Naive B cell (primary cell): ENCODE results near the gene PLCH2. TPM values are rescaled to one million over a fixed set of nuclear protein-coding genes. Genes with fewer than 3 reads are reported as not detected.
"Not testable (repeated sequence)": the region's sequence is repeated elsewhere in the genome, so short reads cannot be mapped to it uniquely, and the experiment has no call there.

Experiments
- ATAC-seq, 2 donors: fragments of 150-1000 bp; cut with Tn5 transposase; 2 replicates each; pipeline ENCODE4 v1.10.0; 2021; ENCODE audit warnings: low read depth in 2 of 2, mild to moderate bottlenecking in 2 of 2, moderate library complexity in 2 of 2
- DNase-seq: peaks from one replicate; pipeline ENCODE4 v3.0.0; 2022
- H3K27ac Mint-ChIP-seq, 6 donors: one replicate each; pipeline ENCODE4 v1.8.0; 2020 to 2022; ENCODE audit warnings: mild to moderate bottlenecking in 6 of 6, mixed read lengths in 6 of 6, moderate library complexity in 5 of 6, inconsistent platforms in 2 of 6
- H3K27me3 Mint-ChIP-seq, 3 donors: one replicate each; pipeline ENCODE4 v1.8.0; 2021 to 2022; ENCODE audit warnings: mixed read lengths in 3 of 3, mild to moderate bottlenecking in 1 of 3
- H3K36me3 Mint-ChIP-seq, 2 donors: one replicate each; pipeline ENCODE4 v1.8.0; 2020 to 2022; ENCODE audit warnings: mixed read lengths in 2 of 2, inconsistent platforms in 1 of 2, mild to moderate bottlenecking in 1 of 2
- H3K4me1 Mint-ChIP-seq, 3 donors: one replicate each; pipeline ENCODE4 v1.8.0; 2020 to 2022; ENCODE audit warnings: mixed read lengths in 3 of 3, inconsistent platforms in 1 of 3, mild to moderate bottlenecking in 1 of 3, moderate library complexity in 1 of 3
- H3K4me3 Mint-ChIP-seq, 8 donors: one replicate each; pipeline ENCODE4 v1.8.0; 2020 to 2022; ENCODE audit warnings: mild to moderate bottlenecking in 8 of 8, mixed read lengths in 8 of 8, moderate library complexity in 8 of 8, inconsistent platforms in 2 of 8
- H3K9me3 Mint-ChIP-seq, 7 donors: one replicate each; pipeline ENCODE4 v1.8.0; 2020 to 2022; ENCODE audit warnings: mixed read lengths in 7 of 7, mild to moderate bottlenecking in 5 of 7, inconsistent platforms in 2 of 7, moderate library complexity in 1 of 7
- polyA plus RNA-seq, 6 donors: library from polyadenylated mRNA; unstranded; fragments of 300-500 nt; fragmentation: Illumina TruSeq; gene quantifications; one replicate each; pipeline ENCODE4 v1.2.3, GENCODE V29; 2021; ENCODE audit warnings: low read depth in 6 of 6

PLCH2 gene
- polyA plus RNA-seq, 6 donors from 2014 or later, result 0.94 to 2.5 (median 1.6) TPM

- DNase-seq, result no peak
- no peaks in the 10 kb centered on the region for H3K9me3 Mint-ChIP-seq
- peak overlapping the region in 1 of 6 donors; percentile 63 for H3K27ac Mint-ChIP-seq
- no peak for ATAC-seq
- peaks cover 0 to 10% (median 0%) of the 10 kb centered on the region in 3 donors for H3K27me3 Mint-ChIP-seq
- H3K4me1 Mint-ChIP-seq, result peaks cover 2 to 5% (median 3%) of the 10 kb centered on the region in 3 donors
- H3K4me3 Mint-ChIP-seq, result no peak overlapping the region
- H3K36me3 Mint-ChIP-seq, result no peaks in the 10 kb centered on the region
These were observed 66.3 kb downstream of the PLCH2 start for GRCh38 chr1:2542246-2542915.

DNA sequence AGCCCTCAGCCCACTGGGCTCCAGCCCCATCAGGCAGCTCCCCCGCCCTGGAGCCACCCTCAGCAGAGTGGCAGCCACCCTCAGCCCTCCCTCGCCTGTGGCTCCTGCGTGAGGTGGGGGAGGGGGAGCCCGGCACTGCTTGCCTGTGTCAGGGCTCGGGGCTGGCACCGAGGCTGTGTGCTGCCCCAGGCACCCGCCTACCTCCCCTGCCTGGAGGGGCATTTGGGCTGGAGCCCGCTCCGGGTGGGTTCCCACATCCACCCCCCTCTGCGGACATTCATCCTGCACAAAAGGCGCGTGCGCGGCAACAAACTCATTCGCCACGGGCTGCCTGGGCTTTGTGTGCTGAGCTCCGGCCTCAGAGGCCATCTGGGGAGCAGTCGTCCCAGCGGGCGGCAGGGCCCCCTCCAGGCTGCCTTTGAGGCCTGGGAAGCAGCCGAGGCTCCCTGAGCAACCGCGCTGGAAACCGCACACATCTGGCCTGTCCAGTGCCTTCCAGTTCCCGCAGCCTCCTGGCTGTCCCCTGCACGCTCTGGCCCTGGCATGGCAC is 67.5 kb downstream of the PLCH2 start:
- Mint-ChIP-seq H3K27me3 (peaks cover 0 to 7% (median 0%) of the 10 kb centered on the region in 3 donors), H3K4me3 (no peak overlapping the region)
- DNase-seq, result no peak

DNA sequence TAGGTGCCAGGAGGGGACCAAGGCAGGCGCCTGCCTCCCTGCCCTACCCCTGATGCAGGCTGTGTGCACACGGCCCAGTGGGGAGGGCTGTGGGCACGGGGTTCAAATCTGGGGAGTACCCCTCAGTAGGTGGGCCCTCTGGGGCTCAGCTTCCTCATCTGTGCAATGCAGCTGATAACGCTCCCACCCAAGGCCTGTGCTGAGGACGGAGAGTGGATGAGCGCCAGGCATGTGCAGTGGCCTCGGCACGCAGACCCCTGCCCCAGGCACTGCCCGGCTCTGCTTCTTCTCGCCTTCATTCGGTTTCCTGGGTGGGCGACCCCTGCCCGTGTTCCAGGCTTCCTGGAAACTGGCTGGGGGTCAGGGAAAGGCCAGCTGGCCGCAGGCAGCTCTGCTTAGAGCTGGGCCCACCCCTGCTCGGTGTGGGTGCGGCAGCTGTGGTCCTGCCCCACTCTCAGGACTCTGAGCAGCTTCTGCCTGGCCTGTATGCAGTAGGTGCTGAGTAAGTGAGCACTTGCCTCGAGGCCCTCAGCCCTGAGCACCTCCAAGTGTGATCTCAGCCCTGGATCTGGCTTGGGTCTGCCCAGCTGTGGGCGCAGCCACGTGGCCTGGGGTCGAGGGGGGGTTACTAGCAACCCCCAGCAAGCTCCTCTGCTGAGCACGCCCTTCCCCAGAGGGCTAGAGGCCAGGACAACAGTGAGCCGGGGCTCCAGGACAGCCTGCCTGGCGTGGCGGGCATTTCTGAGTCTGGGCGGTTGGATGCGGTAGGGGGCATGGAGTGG is 68.2 kb downstream of the PLCH2 start:
- Mint-ChIP-seq H3K27ac (peak overlapping the region in 1 of 6 donors; percentile 34), H3K9me3 (no peaks in the 10 kb centered on the region), H3K27me3 (peaks cover 0 to 5% (median 0%) of the 10 kb centered on the region in 3 donors), H3K4me1 (peaks cover 5 to 20% (median 18%) of the 10 kb centered on the region in 3 donors), H3K4me3 (no peak overlapping the region), H3K36me3 (no peaks in the 10 kb centered on the region)
- no peak for DNase-seq
- ATAC-seq, result no peak

More for the DNA sequence above, 67.5 kb downstream of the PLCH2 start:
- ATAC-seq, result no peak
- H3K4me1 Mint-ChIP-seq, result peaks cover 5 to 13% (median 13%) of the 10 kb centered on the region in 3 donors
- no peaks in the 10 kb centered on the region for H3K36me3 Mint-ChIP-seq
- no peaks in the 10 kb centered on the region for H3K9me3 Mint-ChIP-seq
- no peak overlapping the region for H3K27ac Mint-ChIP-seq

- Mint-ChIP-seq H3K36me3 (no peaks in the 10 kb centered on the region), H3K4me3 (peak overlapping the region in 3 of 8 donors; percentile 35 to 90 (median 87)), H3K27ac (peak overlapping the region in 2 of 6 donors; percentile 34 to 97), H3K4me1 (peaks cover 9 to 26% (median 23%) of the 10 kb centered on the region in 3 donors), H3K9me3 (no peaks in the 10 kb centered on the region), H3K27me3 (peaks cover 0 to 5% (median 0%) of the 10 kb centered on the region in 3 donors)
- no peak for DNase-seq
- ATAC-seq, result no peak
These were observed 69.0 kb downstream of the PLCH2 start for GRCh38 chr1:2544875-2545640.

GRCh38 chr1:2545754-2546514 is 69.8 kb downstream of the PLCH2 start:
- Mint-ChIP-seq H3K36me3 (no peaks in the 10 kb centered on the region), H3K9me3 (no peaks in the 10 kb centered on the region), H3K4me1 (peaks cover 11 to 34% (median 27%) of the 10 kb centered on the region in 3 donors), H3K4me3 (peak overlapping the region; percentile 83 to 97 (median 92)), H3K27ac (peak overlapping the region in 5 of 6 donors; percentile 95 to 99 (median 99)), H3K27me3 (peaks cover 0 to 5% (median 0%) of the 10 kb centered on the region in 3 donors)
- DNase-seq (peak; percentile 88), ATAC-seq (peak; percentile 49 to 58)

DNA sequence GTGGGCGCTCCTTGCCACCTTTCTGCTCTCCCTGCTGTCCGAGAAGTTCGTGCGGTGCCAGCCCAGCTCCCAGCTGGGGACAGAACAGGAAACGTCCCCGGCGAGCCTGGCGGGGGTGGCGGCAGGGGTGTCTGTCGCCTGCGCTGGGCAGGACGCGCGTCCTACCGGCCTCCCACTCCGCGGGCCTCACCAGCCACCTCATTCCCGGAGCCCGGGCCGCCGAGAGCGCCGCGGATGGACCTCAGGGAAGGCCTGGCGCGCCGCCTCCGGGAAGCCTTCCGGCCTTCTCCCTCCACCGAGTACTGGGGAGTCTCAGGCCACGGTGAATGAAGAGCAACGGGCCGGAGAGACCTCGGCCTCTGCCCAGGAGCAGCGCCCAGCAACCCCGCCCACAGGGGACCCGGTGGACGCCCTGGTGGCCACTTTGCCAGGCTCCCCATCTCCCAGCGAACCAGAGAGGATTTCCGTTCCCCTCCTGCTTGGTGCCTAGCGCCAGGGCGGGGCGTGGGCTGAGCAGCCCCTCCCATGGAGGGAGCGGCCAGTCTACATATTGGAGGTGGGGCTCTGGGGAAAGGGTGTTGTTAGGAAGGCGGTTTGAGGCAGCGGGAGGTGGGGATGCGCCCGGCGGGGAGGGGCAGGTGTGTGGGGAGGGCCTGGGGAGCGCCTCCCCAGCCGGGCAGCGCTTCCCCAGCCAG is 70.6 kb downstream of the PLCH2 start:
- peak overlapping the region; percentile 83 to 97 (median 92) for H3K4me3 Mint-ChIP-seq
- peaks cover 0 to 5% (median 0%) of the 10 kb centered on the region in 3 donors for H3K27me3 Mint-ChIP-seq
- peak overlapping the region; percentile 95 to 99 (median 98) for H3K27ac Mint-ChIP-seq
- DNase-seq, result peak; percentile 73
- no peaks in the 10 kb centered on the region for H3K36me3 Mint-ChIP-seq
- H3K9me3 Mint-ChIP-seq, result no peaks in the 10 kb centered on the region
- H3K4me1 Mint-ChIP-seq, result peaks cover 15 to 39% (median 29%) of the 10 kb centered on the region in 3 donors
- ATAC-seq, result peak; percentile 33 to 35

GRCh38 chr1:2547210-2548067 is 71.3 kb downstream of the PLCH2 start:
- DNase-seq (peak; percentile 67), ATAC-seq (peak; percentile 6 to 11)
- H3K4me1 Mint-ChIP-seq, result peaks cover 15 to 39% (median 29%) of the 10 kb centered on the region in 3 donors
- no peaks in the 10 kb centered on the region for H3K9me3 Mint-ChIP-seq
- H3K4me3 Mint-ChIP-seq, result peak overlapping the region; percentile 83 to 97 (median 92)
- H3K27me3 Mint-ChIP-seq, result peaks cover 0 to 5% (median 0%) of the 10 kb centered on the region in 3 donors
- H3K36me3 Mint-ChIP-seq, result no peaks in the 10 kb centered on the region
- H3K27ac Mint-ChIP-seq, result peak overlapping the region; percentile 97 to 100 (median 99)

DNA sequence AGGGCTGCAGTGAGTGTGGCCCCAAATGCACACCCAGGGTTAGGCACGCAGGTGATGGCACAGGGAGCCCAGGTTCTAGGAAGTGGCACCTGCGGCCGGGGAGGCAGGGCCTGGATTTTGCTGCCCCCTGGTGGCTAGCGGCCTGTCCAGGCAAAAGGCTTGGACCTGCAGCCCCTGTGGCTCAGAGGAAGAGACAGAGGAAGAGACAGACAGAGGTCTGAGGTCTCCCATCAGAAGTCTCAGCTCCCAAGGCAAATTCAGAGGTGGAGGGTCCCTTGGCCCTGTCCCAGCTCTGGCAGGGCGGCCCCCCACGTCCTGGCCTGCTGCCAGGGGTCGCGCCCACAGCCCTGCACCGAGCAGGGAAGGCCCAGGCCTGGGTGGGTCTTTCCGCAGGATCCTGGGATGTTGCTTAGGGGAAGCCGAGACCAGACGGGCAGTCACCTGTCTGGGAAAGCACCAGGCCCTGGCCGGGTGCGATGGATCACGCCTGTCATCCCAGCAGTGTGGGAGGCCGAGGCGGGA is 72.0 kb downstream of the PLCH2 start:
- DNase-seq (peak; percentile 83), ATAC-seq (peak; percentile 35 to 37)
- H3K27me3 Mint-ChIP-seq, result peaks cover 0 to 5% (median 0%) of the 10 kb centered on the region in 3 donors
- H3K36me3 Mint-ChIP-seq, result no peaks in the 10 kb centered on the region
- H3K9me3 Mint-ChIP-seq, result no peaks in the 10 kb centered on the region
- peak overlapping the region; percentile 97 to 100 (median 99) for H3K27ac Mint-ChIP-seq
- peak overlapping the region; percentile 83 to 97 (median 92) for H3K4me3 Mint-ChIP-seq
- peaks cover 15 to 39% (median 29%) of the 10 kb centered on the region in 3 donors for H3K4me1 Mint-ChIP-seq

DNA sequence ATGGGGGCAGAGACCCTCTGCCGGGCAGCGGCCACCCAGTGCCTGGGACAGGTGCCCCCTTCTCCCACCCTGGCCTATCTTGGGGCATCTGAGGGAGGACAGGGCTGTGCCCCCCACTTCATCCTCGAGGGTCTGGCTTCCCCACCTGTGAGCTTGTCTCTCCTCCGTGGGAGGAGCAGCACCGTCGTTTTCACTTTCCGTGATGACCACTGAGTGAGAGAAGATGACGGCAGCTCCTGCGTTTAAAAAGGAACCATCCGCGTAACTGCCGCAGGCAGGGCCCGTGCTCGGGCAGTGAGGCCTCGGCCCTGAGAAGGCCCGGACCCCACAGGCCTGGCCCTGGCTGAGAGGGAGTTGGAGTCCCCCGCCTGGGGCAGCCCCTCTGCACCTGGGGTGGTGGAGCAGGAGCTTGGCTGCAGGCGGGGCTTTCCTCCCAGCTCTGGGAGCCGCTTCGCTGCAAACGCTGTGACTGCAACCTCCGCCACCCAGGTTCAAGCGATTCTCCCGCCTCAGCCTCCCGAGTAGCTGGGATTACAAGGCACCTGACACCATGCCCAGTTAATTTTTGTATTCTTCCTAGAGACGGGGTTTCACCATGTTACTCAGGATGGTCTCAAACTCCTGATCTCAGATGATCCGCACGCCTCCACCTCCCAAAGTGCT is 73.4 kb downstream of the PLCH2 start:
- ATAC-seq, result peak in 1 of 2 donors; percentile 7
- not testable (repeated sequence) for DNase-seq, H3K27me3 Mint-ChIP-seq, H3K36me3 Mint-ChIP-seq, H3K9me3 Mint-ChIP-seq
- H3K4me1 Mint-ChIP-seq, result peaks cover 23 to 44% (median 35%) of the 10 kb centered on the region in 3 donors
- peak overlapping the region; percentile 97 to 100 (median 99) for H3K27ac Mint-ChIP-seq
- H3K4me3 Mint-ChIP-seq, result peak overlapping the region; percentile 83 to 97 (median 92)

DNA sequence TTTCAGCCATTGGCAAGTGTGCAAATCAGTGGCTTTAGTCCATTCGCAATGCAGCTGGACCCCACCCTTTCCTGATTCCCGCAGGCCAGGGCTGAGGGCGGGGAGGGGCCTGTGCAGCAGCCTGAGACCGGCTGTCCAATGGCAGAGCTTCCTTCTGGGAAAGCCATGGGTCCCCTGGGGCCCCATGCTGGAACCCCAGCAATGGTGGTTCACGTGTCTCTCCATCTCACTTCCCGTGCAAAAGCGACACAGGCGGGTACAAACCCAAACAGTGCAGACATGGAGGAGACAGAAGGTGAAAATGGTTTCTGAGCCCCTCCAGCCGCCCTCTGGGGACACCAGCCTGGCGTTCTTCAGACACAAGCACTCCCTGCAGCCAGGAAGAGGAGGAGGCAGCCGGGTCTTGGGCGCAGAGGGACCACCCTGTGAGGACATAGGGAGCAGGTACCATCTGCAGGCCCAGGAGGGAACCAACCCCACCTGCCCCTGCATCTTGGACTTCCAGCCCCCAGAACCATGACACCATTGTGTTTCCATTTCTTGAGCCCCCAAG is 74.3 kb downstream of the PLCH2 start:
- not testable (repeated sequence) for H3K9me3 Mint-ChIP-seq, ATAC-seq, DNase-seq, H3K36me3 Mint-ChIP-seq, H3K27me3 Mint-ChIP-seq
- H3K4me1 Mint-ChIP-seq, result peaks cover 28 to 52% (median 44%) of the 10 kb centered on the region in 3 donors
- peak overlapping the region; percentile 56 to 99 (median 96) for H3K27ac Mint-ChIP-seq
- H3K4me3 Mint-ChIP-seq, result peak overlapping the region in 5 of 8 donors; percentile 19 to 87 (median 59)
